Measurements from ENCODE around the gene SCD5. TPM values are rescaled to one million over a fixed set of nuclear protein-coding genes. Genes with fewer than 3 reads are reported as not detected.

SCD5 gene
- total and polyA plus RNA-seq, 2 donors (not counting 3 experiments of a cell fraction or from before 2014, with no cell fraction given) = 38.4 to 38.5 TPM

DNA sequence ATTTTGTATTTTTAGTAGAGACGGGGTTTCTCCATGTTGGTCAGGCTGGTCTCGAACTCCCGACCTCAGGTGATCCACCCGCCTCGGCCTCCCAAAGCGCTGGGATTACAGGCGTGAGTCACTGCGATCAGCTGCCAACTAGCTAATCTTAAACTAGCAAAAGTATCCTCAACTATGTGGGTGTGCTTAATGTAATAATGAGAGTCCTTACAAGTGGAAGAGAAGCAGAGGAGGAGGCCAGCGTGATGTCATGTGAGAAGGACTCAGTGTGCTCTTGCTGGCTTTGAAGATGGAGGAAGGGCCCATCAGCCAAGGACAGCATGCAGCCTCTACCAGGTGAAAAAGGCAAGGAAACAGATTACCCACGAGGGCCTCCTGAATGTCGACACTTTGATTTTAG, 19.6 kb downstream of the SCD5 start:
- no peak overlapping the region for H3K4me3 ChIP-seq (replicated peaks in 1 of 3; ENCODE audit: insufficient read depth in 1 of 3, low read depth in 1 of 3, low read length in 3 of 3)
- POLR2A ChIA-PET = no interaction called here
- no TSS peak for BruUV-seq (replicated peaks)

More for the DNA sequence above, 19.6 kb downstream of the SCD5 start:
- Histone ChIP-seq H3K9me3 (replicated peaks; ENCODE audit: control insufficient read depth, insufficient read depth, low read length) (no peaks in the 10 kb centered on the region), H3K9ac (replicated peaks; ENCODE audit: extremely low read depth, insufficient read depth, low read length) (no peak overlapping the region), H3K4me1 (ENCODE audit: control insufficient read depth, extremely low read depth, insufficient read depth, low read length) (peaks cover 15% of the 10 kb centered on the region), H3K36me3 (ENCODE audit: control insufficient read depth in 2 of 2, extremely low read depth in 1 of 2, insufficient read depth in 2 of 2, low read length in 2 of 2) (no peaks in the 10 kb centered on the region), H3K27ac (ENCODE audit: insufficient read depth, low read depth, low read length) (no peak overlapping the region), H3K4me2 (ENCODE audit: insufficient read depth, low read length) (no peak overlapping the region), H3K79me2 (ENCODE audit: control insufficient read depth, insufficient read depth, low read length) (peaks cover 24% of the 10 kb centered on the region), H4K20me1 (replicated peaks; ENCODE audit: control insufficient read depth, extremely low read depth, insufficient read depth, low read length) (no peaks in the 10 kb centered on the region), H3K9me1 (replicated peaks; ENCODE audit: control insufficient read depth, extremely low read depth, insufficient read depth, low read length) (no peaks in the 10 kb centered on the region), H3K27me3 (ENCODE audit: control insufficient read depth in 2 of 2, insufficient read depth in 2 of 2, low read length in 2 of 2) (no peaks in the 10 kb centered on the region), H2AFZ (ENCODE audit: low read depth, low read length) (no peak overlapping the region)
- FAIRE-seq = no peak
- intact Hi-C loops (cut with micrococcal nuclease) = no loop called here
- CTCF ChIA-PET = interaction anchor here (0.8 to 1.2 kb wide), 5 partner anchors 18 to 40 kb away, joined by 3 to 5 read pairs (median 3); no protein-coding TSS in a partner anchor
- TF ChIP-seq, protein P1, sequence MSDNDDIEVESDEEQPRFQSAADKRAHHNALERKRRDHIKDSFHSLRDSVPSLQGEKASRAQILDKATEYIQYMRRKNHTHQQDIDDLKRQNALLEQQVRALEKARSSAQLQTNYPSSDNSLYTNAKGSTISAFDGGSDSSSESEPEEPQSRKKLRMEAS (IDR thresholded peaks at IDR 0.05; ENCODE audit: insufficient read depth, insufficient read length) = no peak
- TF ChIP-seq GATA2 (IDR thresholded peaks at IDR 0.05; ENCODE audit: insufficient read depth, insufficient read length, low read depth, low read length) (no peak), EZH2 (IDR thresholded peaks at IDR 0.05; ENCODE audit: borderline replicate concordance, low read depth, low read length, severe bottlenecking) (no peak), FOS (IDR thresholded peaks at IDR 0.05; ENCODE audit: borderline replicate concordance, insufficient read depth, low read length) (no peak), POLR2A (IDR thresholded peaks at IDR 0.05; ENCODE audit: low read depth, low read length) (no peak)
- TF ChIP-seq, protein P2, sequence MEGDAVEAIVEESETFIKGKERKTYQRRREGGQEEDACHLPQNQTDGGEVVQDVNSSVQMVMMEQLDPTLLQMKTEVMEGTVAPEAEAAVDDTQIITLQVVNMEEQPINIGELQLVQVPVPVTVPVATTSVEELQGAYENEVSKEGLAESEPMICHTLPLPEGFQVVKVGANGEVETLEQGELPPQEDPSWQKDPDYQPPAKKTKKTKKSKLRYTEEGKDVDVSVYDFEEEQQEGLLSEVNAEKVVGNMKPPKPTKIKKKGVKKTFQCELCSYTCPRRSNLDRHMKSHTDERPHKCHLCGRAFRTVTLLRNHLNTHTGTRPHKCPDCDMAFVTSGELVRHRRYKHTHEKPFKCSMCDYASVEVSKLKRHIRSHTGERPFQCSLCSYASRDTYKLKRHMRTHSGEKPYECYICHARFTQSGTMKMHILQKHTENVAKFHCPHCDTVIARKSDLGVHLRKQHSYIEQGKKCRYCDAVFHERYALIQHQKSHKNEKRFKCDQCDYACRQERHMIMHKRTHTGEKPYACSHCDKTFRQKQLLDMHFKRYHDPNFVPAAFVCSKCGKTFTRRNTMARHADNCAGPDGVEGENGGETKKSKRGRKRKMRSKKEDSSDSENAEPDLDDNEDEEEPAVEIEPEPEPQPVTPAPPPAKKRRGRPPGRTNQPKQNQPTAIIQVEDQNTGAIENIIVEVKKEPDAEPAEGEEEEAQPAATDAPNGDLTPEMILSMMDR (IDR thresholded peaks at IDR 0.05; ENCODE audit: extremely low read depth in 1 of 2, insufficient read depth in 1 of 2, low read depth in 1 of 2, low read length in 2 of 2) = no peak
- dilution Hi-C loops (cut with MboI; ENCODE audit: extremely low pct_ligation_motif_present, low sequenced_read_pairs) = no loop called here
- no peak for DNase-seq (ENCODE audit: low read depth, low spot score)

Data from endothelial cell of umbilical vein (primary cell).